Hematopoietic multipotent progenitor cell treated with erythropoietin and hydrocortisone succinate and interleukin-3 and kit ligand, for 8 days (in vitro differentiated cells): ENCODE measurements around the gene TBC1D3E.
"Not testable (repeated sequence)": the region's sequence is repeated elsewhere in the genome, so short reads cannot be mapped to it uniquely, and the experiment has no call there.

Experiments
- DNase-seq: peaks from one replicate; pipeline ENCODE4 v3.0.0-alpha.2; 2015

TBC1D3E gene

DNA sequence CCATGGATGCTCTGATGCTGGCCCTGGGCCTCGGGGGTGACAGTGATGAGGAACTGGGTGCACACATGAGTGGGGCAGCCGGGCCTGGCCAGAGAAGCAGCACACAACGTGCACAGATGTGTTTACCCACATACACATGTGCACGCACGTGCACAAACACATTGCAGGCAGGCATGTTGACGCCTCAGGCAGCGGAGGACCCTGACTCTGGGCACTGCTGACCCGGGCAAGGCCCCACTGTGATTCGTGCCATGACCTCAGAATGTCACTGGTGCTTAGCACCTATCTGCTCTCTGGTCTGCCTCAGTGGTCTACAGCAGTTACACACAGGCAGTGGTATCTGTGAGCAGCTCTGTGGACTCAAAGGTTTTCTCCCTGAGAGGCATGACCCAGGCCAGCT, at the start of gene TBC1D3E:
Gene TBC1D3E, plus strand, starts transcription at position 301 of the 400 bp plus-strand sequence. CDS start 1,545 bp downstream, outside the sequence.
- not testable (repeated sequence) for DNase-seq

DNA sequence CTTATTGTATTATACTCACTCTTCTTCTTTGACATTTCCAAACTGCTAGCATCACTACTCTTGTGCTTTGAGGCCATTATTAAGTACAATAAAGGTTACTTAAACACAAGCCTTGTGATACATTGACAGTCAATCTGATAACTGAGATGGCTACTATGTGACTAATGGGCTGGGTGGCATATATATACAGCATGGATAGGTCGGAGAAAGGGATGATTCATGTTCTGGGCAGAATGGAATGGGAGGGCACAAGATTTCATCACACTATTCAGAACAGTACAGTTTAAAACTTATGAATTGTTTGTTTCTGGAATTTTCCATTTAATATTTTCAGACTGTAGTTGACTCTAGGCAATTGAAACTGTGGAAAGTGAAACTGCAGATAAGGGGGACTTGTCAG, 40.4 kb upstream of the TBC1D3E start:
- not testable (repeated sequence) for DNase-seq

- not testable (repeated sequence) for DNase-seq
Measured at GRCh38 chr17:38088120-38088519, 39.6 kb upstream of the TBC1D3E start.

- not testable (repeated sequence) for DNase-seq
Measured at GRCh38 chr17:38094059-38094694, 33.6 kb upstream of the TBC1D3E start.

DNA sequence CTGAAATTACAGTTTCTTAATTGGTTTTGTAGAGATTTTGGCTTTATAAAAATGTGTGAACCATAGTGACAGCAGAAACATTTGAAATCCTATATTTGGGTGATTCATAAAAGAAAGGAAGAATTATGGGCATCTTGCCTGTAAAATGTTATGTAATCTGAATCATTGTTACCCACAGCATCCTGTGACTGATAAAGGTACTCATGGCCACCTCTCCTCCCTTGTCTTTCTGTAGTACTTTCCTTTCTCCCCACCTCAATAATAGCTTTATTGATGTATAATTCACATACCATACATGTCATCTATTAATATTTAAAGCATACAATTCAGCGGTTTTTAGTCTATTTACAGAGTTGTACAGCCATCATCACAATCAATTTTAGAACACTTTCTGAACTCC, 28.5 kb upstream of the TBC1D3E start:
- DNase-seq = not testable (repeated sequence)

DNA sequence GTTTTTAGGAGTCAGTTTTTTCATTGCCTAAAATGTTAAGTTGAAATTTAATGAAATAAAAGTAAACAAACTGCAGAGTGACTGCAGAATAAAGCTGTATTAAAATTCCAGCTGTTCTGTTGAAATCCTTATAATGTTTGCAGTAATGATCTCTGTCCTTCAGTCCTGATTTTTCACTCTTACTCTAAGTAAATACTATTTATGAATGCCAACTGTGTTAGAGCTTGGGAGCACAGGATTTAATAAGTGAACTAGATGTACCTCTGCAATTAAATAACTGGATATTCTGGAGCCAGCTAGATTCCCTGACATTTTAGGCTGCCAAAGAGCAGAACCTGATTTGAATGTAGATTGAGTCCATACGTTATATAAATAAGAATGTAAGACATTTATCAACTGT, 7.9 kb upstream of the TBC1D3E start:
- DNase-seq = not testable (repeated sequence)

- DNase-seq = not testable (repeated sequence)
Measured at GRCh38 chr17:38134860-38135259, 7.1 kb downstream of the TBC1D3E start.
